A549 (cell line): ENCODE data around the gene INHBE.
"Not testable (repeated sequence)": the region's sequence is repeated elsewhere in the genome, so short reads cannot be mapped to it uniquely, and the experiment has no call there.

Source experiments
- CBX2 ChIP-seq: fragments of 200-600 bp; sonication (generic); IDR thresholded peaks from 2 replicates; pipeline ENCODE4 v1.6.1; 2016; ENCODE audit warnings: low read depth, mild to moderate bottlenecking, borderline replicate concordance
- CEBPB ChIP-seq, 2 experiments: fragments of >200 bp in 1 of 2; sonication (Bioruptor Twin) in 1 of 2; formaldehyde crosslinking in 1 of 2; IDR thresholded peaks; 2 replicates each; pipeline ENCODE4 v1.6.1; 2012 to 2016
- CHD2 ChIP-seq: fragments of 150-350 bp; IDR thresholded peaks from 2 replicates; pipeline ENCODE4 v1.6.1; 2014; ENCODE audit warnings: low read length; ENCODE audit not compliant: partially characterized antibody
- FOSL2 ChIP-seq, 2 experiments: fragments of 450-650 bp in 1 of 2; fragments of >200 bp in 1 of 2; sonication (Bioruptor Twin) in 1 of 2; formaldehyde crosslinking; IDR thresholded peaks; 2 replicates each; pipeline versions ENCODE4 v1.5.0 to v1.6.1; 2016 to 2020; ENCODE audit warnings: mild to moderate bottlenecking in 1 of 2, moderate library complexity in 1 of 2
- NFE2L2 ChIP-seq: fragments of 150-350 bp; conservative IDR thresholded peaks from 2 replicates; pipeline ENCODE4 v1.6.1; 2014; ENCODE audit warnings: low read length
- POLR2A ChIP-seq: IDR thresholded peaks from 2 replicates; pipeline ENCODE4 v1.6.1; 2012; ENCODE audit warnings: mild to moderate bottlenecking, low read length
- RAD21 ChIP-seq, 2 experiments: fragments of >200 bp in 1 of 2; sonication (Bioruptor Twin) in 1 of 2; formaldehyde crosslinking in 1 of 2; IDR thresholded peaks in 1 of 2; conservative IDR thresholded peaks in 1 of 2; 2 replicates in 1 of 2; 3 replicates in 1 of 2; pipeline ENCODE4 v1.6.1; 2012 to 2018; ENCODE audit warnings: inconsistent platforms in 1 of 2
- RARB ChIP-seq: fragments of 250-450 bp; sonication (Bioruptor Pico); IDR thresholded peaks from 2 replicates; pipeline ENCODE4 v1.8.0; 2021; ENCODE audit warnings: mild to moderate bottlenecking, moderate library complexity
- TF ChIP-seq, protein P1 (sequence below): fragments of 250-450 bp; sonication (Bioruptor Pico); IDR thresholded peaks from 2 replicates; pipeline ENCODE4 v1.5.0; 2021; ENCODE audit warnings: mild to moderate bottlenecking, moderate library complexity, borderline replicate concordance
- TF ChIP-seq, protein P2 (sequence below): fragments of >200 bp; sonication (Bioruptor Twin); formaldehyde crosslinking; IDR thresholded peaks from 3 replicates; pipeline ENCODE4 v1.5.1; 2016
- TF ChIP-seq, protein P3 (sequence below): IDR thresholded peaks from 2 replicates; pipeline ENCODE4 v1.6.1; 2012

DNA sequence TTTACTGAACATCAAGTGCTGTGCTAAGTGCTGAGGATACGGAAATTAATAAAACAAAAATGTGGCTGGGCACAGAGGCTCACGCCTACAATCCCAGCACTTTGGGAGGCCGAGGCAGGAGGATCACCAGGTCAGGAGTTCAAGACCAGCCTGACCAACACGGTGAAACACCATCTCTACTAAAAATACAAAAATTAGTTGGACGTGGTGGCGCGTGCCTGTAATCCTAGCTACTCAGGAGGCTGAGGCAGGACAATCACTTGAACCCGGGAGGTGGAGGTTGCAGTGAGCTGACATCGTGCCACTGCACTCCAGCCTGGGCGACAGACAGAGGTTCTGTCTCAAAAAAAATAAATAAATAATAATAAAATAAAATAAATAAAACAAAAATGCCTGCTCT is 28.2 kb upstream of the INHBE start:
- not testable (repeated sequence) for TF ChIP-seq NFE2L2; CHD2; CBX2; RAD21 (conservative IDR thresholded peaks at IDR 0.05 in 1 of 2, IDR thresholded peaks at IDR 0.05 in 1 of 2); CEBPB (IDR thresholded peaks at IDR 0.05); RARB (CRISPR knock-in tag); POLR2A; FOSL2 (IDR thresholded peaks at IDR 0.05); FOSL2 (CRISPR knock-in tag; IDR thresholded peaks at IDR 0.05)
- TF ChIP-seq, protein P1, sequence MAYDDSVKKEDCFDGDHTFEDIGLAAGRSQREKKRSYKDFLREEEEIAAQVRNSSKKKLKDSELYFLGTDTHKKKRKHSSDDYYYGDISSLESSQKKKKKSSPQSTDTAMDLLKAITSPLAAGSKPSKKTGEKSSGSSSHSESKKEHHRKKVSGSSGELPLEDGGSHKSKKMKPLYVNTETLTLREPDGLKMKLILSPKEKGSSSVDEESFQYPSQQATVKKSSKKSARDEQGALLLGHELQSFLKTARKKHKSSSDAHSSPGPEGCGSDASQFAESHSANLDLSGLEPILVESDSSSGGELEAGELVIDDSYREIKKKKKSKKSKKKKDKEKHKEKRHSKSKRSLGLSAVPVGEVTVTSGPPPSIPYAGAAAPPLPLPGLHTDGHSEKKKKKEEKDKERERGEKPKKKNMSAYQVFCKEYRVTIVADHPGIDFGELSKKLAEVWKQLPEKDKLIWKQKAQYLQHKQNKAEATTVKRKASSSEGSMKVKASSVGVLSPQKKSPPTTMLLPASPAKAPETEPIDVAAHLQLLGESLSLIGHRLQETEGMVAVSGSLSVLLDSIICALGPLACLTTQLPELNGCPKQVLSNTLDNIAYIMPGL = not testable (repeated sequence)
- TF ChIP-seq, protein P2, sequence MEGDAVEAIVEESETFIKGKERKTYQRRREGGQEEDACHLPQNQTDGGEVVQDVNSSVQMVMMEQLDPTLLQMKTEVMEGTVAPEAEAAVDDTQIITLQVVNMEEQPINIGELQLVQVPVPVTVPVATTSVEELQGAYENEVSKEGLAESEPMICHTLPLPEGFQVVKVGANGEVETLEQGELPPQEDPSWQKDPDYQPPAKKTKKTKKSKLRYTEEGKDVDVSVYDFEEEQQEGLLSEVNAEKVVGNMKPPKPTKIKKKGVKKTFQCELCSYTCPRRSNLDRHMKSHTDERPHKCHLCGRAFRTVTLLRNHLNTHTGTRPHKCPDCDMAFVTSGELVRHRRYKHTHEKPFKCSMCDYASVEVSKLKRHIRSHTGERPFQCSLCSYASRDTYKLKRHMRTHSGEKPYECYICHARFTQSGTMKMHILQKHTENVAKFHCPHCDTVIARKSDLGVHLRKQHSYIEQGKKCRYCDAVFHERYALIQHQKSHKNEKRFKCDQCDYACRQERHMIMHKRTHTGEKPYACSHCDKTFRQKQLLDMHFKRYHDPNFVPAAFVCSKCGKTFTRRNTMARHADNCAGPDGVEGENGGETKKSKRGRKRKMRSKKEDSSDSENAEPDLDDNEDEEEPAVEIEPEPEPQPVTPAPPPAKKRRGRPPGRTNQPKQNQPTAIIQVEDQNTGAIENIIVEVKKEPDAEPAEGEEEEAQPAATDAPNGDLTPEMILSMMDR = not testable (repeated sequence)
- TF ChIP-seq, protein P3, sequence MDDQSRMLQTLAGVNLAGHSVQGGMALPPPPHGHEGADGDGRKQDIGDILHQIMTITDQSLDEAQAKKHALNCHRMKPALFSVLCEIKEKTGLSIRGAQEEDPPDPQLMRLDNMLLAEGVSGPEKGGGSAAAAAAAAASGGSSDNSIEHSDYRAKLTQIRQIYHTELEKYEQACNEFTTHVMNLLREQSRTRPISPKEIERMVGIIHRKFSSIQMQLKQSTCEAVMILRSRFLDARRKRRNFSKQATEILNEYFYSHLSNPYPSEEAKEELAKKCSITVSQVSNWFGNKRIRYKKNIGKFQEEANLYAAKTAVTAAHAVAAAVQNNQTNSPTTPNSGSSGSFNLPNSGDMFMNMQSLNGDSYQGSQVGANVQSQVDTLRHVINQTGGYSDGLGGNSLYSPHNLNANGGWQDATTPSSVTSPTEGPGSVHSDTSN = not testable (repeated sequence)
